Nucleus accumbens (tissue), 56 donors: ENCODE data around the gene KCNK15.
A peak's percentile ranks its signal among the peaks of the same experiment; 100 is the strongest.

Source experiments
- DNase-seq, 56 donors: peaks; one replicate each; lab custom pipeline; 2025; lab: John Stamatoyannopoulos, UW

KCNK15 gene

DNA sequence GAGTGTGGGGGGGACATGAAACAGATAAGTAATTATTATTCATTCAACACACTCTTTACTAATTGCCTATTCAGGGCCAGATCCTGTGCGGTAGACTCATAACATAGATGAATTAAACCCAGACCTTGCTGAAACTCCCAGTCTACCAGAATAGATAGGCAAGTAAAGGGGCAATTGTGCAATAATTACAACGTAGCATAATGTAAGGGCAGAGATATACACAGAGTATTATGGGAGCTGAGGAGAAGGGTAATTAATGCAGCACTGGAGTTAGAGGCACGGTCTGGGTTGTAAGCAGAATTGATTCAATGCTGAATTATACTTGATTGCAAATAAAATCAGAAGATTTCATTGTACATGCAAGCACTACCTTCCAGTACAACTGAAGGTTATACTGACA, 35.5 kb downstream of the KCNK15 start:
- DNase-seq: no peak

GRCh38 chr20:44781791-44782190, 36.1 kb downstream of the KCNK15 start:
- peak in 4 of 56 donors; percentile 9 to 34 (median 26) for DNase-seq

- DNase-seq: no peak
These were observed 39.0 kb downstream of the KCNK15 start for GRCh38 chr20:44784688-44785087.

GRCh38 chr20:44785768-44786167, 40.1 kb downstream of the KCNK15 start:
- DNase-seq: no peak

- DNase-seq: no peak
These were observed 41.6 kb downstream of the KCNK15 start for GRCh38 chr20:44787299-44787698.

- no peak for DNase-seq
These were observed 43.2 kb downstream of the KCNK15 start for GRCh38 chr20:44788706-44789456.

GRCh38 chr20:44790638-44791393, 45.2 kb downstream of the KCNK15 start:
- no peak for DNase-seq

DNA sequence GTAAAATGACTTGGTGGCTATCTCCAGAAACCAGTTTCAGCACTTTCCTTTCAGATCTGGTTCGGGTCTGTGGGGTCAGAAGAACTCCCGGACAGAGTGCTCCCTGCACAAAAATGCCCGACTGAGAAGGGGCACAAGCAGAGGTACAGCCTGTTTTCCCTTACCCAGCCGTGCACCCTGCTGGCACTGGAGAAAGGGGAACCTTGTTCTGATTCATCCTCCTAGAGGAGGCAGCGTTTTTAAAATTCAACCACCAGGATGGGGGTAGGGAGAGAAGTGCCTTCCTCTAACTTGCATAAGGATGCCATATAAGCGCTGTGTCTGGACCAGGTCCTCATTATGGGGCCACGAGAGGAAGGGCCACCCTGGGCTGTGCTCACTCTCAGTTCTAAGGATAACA, 47.1 kb downstream of the KCNK15 start:
- peak in 2 of 56 donors; percentile 10 to 19 for DNase-seq

- DNase-seq: no peak
These were observed 50.2 kb downstream of the KCNK15 start for GRCh38 chr20:44795836-44796235.

DNA sequence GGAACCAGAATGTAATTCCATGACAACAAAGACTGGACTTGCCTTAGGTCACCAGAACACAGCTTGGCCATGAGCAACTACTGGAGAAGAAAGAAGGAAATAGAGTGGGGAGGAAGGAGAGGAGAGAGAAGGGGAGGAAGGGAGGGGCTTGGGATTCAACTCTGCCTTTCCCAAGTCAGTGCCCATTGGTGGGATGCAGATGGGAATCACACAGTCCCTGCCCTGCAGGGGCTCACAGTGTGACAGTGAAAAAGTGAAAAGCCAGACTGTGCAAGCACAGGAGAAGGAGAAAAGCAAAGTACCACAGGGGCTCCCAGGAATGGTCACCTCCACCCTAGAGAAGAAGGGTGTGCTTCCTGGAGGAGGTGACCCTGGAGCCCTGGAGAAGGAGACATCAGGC, 50.6 kb downstream of the KCNK15 start:
- no peak for DNase-seq

DNA sequence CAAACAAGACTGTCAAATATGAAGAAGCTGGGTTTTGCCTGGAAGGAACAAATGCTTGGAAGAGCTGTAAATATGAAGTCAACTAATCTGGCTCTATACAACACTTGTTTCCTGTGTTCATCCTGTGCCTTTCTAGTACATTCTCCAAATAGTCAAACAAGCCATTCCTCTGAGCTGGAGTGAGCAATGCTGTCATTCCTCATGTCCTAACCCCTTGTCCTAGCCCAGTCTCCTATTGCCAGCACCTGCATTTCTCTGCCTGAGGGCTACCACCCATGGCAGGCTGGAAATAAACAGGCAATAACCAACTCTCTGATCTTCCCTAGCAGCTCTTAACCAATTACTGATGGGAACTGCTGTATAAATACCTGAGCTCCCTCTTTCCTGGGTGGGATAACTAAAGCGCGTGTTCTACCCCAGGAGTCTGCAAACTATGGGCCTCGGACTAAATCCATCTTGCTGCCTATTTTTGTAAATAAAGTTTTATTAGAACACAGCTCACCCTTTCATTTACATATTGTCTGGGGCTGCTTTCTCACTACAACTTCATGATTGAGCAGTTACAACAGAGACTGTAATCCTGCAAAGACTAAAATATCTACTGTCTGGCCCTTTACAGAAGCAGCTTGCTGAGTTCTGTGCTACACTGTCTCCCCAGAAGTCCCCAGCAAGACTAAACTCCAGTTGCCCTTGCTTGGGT, 51.2 kb downstream of the KCNK15 start:
- DNase-seq: no peak

GRCh38 chr20:44799691-44800090, 54.0 kb downstream of the KCNK15 start:
- DNase-seq: no peak

- no peak for DNase-seq
These were observed 54.9 kb downstream of the KCNK15 start for GRCh38 chr20:44800391-44801046.
